CD14-positive monocyte (primary cell): ENCODE results near the gene DGCR8. TPM values are rescaled to one million over a fixed set of nuclear protein-coding genes. Genes with fewer than 3 reads are reported as not detected.

Experiments
- DNase-seq, 3 donors: peaks; one replicate each; pipeline ENCODE4 v3.0.0-alpha.2; 2011 to 2022
- H2AFZ ChIP-seq: 2 replicates; pipeline ENCODE4 v1.6.0; 2012; ENCODE audit warnings: mild to moderate bottlenecking, low read depth, low read length, inconsistent platforms; ENCODE audit not compliant: insufficient read depth, poor library complexity, severe bottlenecking
- H3K27ac ChIP-seq, 2 donors: 1 replicate in 1 of 2; 2 replicates in 1 of 2; pipeline ENCODE4 v1.5.1; 2012 to 2013; ENCODE audit warnings: low read length in 2 of 2, control low read depth in 1 of 2, inconsistent platforms in 1 of 2, low read depth in 1 of 2, mild to moderate bottlenecking in 1 of 2
- H3K27me3 ChIP-seq, 2 donors: one replicate each; pipeline versions ENCODE4 v1.6.0 to v1.6.1; 2011 to 2013; ENCODE audit warnings: low read length in 2 of 2; ENCODE audit not compliant: control insufficient read depth in 2 of 2, insufficient read depth in 2 of 2
- H3K36me3 ChIP-seq, 2 donors: replicated peaks in 1 of 2; 1 replicate in 1 of 2; 2 replicates in 1 of 2; pipeline versions ENCODE4 v1.5.1 to v1.6.1; 2012 to 2013; ENCODE audit warnings: low read length in 2 of 2, control low read depth in 1 of 2, inconsistent platforms in 1 of 2, mild to moderate bottlenecking in 1 of 2; ENCODE audit not compliant: insufficient read depth in 2 of 2, control insufficient read depth in 1 of 2
- H3K4me1 ChIP-seq, 2 donors: 1 replicate in 1 of 2; 2 replicates in 1 of 2; pipeline versions ENCODE4 v1.5.1 to v1.6.1; 2012 to 2013; ENCODE audit warnings: low read length in 2 of 2, control low read depth in 1 of 2, inconsistent platforms in 1 of 2, mild to moderate bottlenecking in 1 of 2, moderate library complexity in 1 of 2; ENCODE audit not compliant: insufficient read depth in 2 of 2, control insufficient read depth in 1 of 2
- H3K4me2 ChIP-seq: replicated peaks from 2 replicates; pipeline ENCODE3; 2012; ENCODE audit warnings: low read length, moderate library complexity, mild to moderate bottlenecking; ENCODE audit not compliant: poor library complexity, severe bottlenecking; ENCODE audit errors: extremely low read depth
- H3K4me3 ChIP-seq, 3 experiments: fragments of 200-600 bp in 1 of 3; sonication (generic) in 1 of 3; replicated peaks in 1 of 3; 1 replicate in 2 of 3; 2 replicates in 1 of 3; pipeline ENCODE4 v1.5.1; 2011 to 2013; ENCODE audit warnings: low read length in 3 of 3, mild to moderate bottlenecking in 3 of 3, control low read depth in 2 of 3, low read depth in 2 of 3, inconsistent platforms in 1 of 3, moderate library complexity in 1 of 3
- H3K79me2 ChIP-seq: 2 replicates; pipeline ENCODE4 v1.6.0; 2012; ENCODE audit warnings: mild to moderate bottlenecking, control low read depth, inconsistent platforms, low read length, moderate library complexity; ENCODE audit not compliant: insufficient read depth
- H3K9ac ChIP-seq: 2 replicates; pipeline ENCODE4 v1.6.0; 2017; ENCODE audit warnings: low read length, mild to moderate bottlenecking; ENCODE audit not compliant: insufficient read depth, poor library complexity, severe bottlenecking
- H3K9me3 ChIP-seq, 2 donors: replicated peaks in 1 of 2; 1 replicate in 1 of 2; 2 replicates in 1 of 2; pipeline versions ENCODE4 v1.5.1 to v1.6.1; 2012 to 2013; ENCODE audit warnings: low read length in 2 of 2, control low read depth in 1 of 2; ENCODE audit not compliant: control insufficient read depth in 1 of 2, insufficient read depth in 1 of 2
- H4K20me1 ChIP-seq: 2 replicates; pipeline ENCODE4 v1.6.0; 2012; ENCODE audit warnings: mild to moderate bottlenecking, low read length, control low read depth, moderate library complexity; ENCODE audit not compliant: insufficient read depth
- H3K27ac Mint-ChIP-seq, 7 donors: one replicate each; pipeline ENCODE4 v1.8.0; 2020; ENCODE audit warnings: mild to moderate bottlenecking in 7 of 7, mixed read lengths in 7 of 7, moderate library complexity in 6 of 7, inconsistent platforms in 2 of 7
- H3K27me3 Mint-ChIP-seq, 3 donors: one replicate each; pipeline ENCODE4 v1.8.0; 2021 to 2022; ENCODE audit warnings: low read depth in 3 of 3, mild to moderate bottlenecking in 3 of 3, mixed read lengths in 3 of 3, moderate library complexity in 3 of 3, inconsistent platforms in 1 of 3
- H3K36me3 Mint-ChIP-seq, 2 donors: one replicate each; pipeline ENCODE4 v1.8.0; 2020; ENCODE audit warnings: mixed read lengths in 2 of 2, inconsistent platforms in 1 of 2, mild to moderate bottlenecking in 1 of 2
- H3K4me1 Mint-ChIP-seq: one replicate; pipeline ENCODE4 v1.8.0; 2020; ENCODE audit warnings: mild to moderate bottlenecking, mixed read lengths
- H3K4me3 Mint-ChIP-seq, 2 donors: one replicate each; pipeline ENCODE4 v1.8.0; 2020; ENCODE audit warnings: mild to moderate bottlenecking in 2 of 2, mixed read lengths in 2 of 2, moderate library complexity in 1 of 2
- H3K9me3 Mint-ChIP-seq, 7 donors: one replicate each; pipeline ENCODE4 v1.8.0; 2020 to 2022; ENCODE audit warnings: mixed read lengths in 7 of 7, mild to moderate bottlenecking in 6 of 7, moderate library complexity in 6 of 7, inconsistent platforms in 2 of 7
- CTCF ChIP-seq: fragments of 200-600 bp; IDR thresholded peaks from one replicate; pipeline ENCODE4 v1.8.0; 2022; ENCODE audit warnings: antibody characterized with exemption, mild to moderate bottlenecking
- WGBS: methylation state at CpG from one replicate; pipeline ENCODE4 v1.1.5; 2013; ENCODE audit warnings: missing lambda C conversion rate; ENCODE audit not compliant: insufficient coverage; 5-methylcytosine and 5-hydroxymethylcytosine counted together
- intact Hi-C, 2 donors: fragments of 100-400 bp; cut with micrococcal nuclease; formaldehyde crosslinking; loops; one replicate each; pipeline versions ENCODE4 v1.15.0 to v1.15.1; 2023
- polyA plus RNA-seq, 3 donors: library from polyadenylated mRNA; depleted of rRNA in 1 of 3; unstranded in 2 of 3; stranded (reverse) in 1 of 3; fragments of 300-500 nt in 2 of 3; fragments of >200 nt in 1 of 3; fragmentation: Illumina TruSeq in 2 of 3; gene quantifications; 1 replicate in 2 of 3; 2 replicates in 1 of 3; pipeline ENCODE4 v1.2.3, GENCODE V29; 2012 to 2021

Gene DGCR8
- polyA plus RNA-seq, 3 donors = 1.2 to 18.7 (median 1.4) TPM

GRCh38 chr22:20056696-20057386 lies 23.2 kb upstream of the DGCR8 start:
- Histone ChIP-seq H3K9ac (no peak overlapping the region), H3K4me1 (no peaks in the 10 kb centered on the region), H3K9me3 (no peaks in the 10 kb centered on the region), H3K36me3 (peaks cover 89 to 97% of the 10 kb centered on the region in 2 donors), H2AFZ (no peak overlapping the region), H3K27me3 (no peaks in the 10 kb centered on the region), H3K4me2 (no peak overlapping the region), H4K20me1 (peaks cover 77% of the 10 kb centered on the region), H3K27ac (no peak overlapping the region), H3K4me3 (no peak overlapping the region), H3K79me2 (no peaks in the 10 kb centered on the region)
- no peak overlapping the region for H3K27ac Mint-ChIP-seq
- no peak overlapping the region for H3K4me3 Mint-ChIP-seq
- DNase-seq = no peak
- no peaks in the 10 kb centered on the region for H3K4me1 Mint-ChIP-seq
- peaks cover 88 to 100% of the 10 kb centered on the region in 2 donors for H3K36me3 Mint-ChIP-seq
- no peak for TF ChIP-seq CTCF
- no peaks in the 10 kb centered on the region for H3K27me3 Mint-ChIP-seq
- 96% methylated on average over 15 of the region's 16 CpGs for WGBS
- no peaks in the 10 kb centered on the region for H3K9me3 Mint-ChIP-seq
- intact Hi-C loops = no loop called here

GRCh38 chr22:20057596-20058268 lies 22.3 kb upstream of the DGCR8 start:
- Mint-ChIP-seq H3K27ac (no peak overlapping the region), H3K4me1 (no peaks in the 10 kb centered on the region), H3K27me3 (no peaks in the 10 kb centered on the region), H3K4me3 (no peak overlapping the region), H3K9me3 (no peaks in the 10 kb centered on the region), H3K36me3 (peaks cover 84 to 100% of the 10 kb centered on the region in 2 donors)
- Histone ChIP-seq H4K20me1 (peaks cover 70% of the 10 kb centered on the region), H3K4me2 (no peak overlapping the region), H3K27ac (no peak overlapping the region), H3K79me2 (no peaks in the 10 kb centered on the region), H3K27me3 (no peaks in the 10 kb centered on the region), H3K36me3 (peaks cover 88 to 97% of the 10 kb centered on the region in 2 donors), H2AFZ (no peak overlapping the region), H3K9ac (no peak overlapping the region), H3K4me3 (no peak overlapping the region), H3K9me3 (no peaks in the 10 kb centered on the region), H3K4me1 (no peaks in the 10 kb centered on the region)
- WGBS = 96% methylated on average over 4 of the region's 13 CpGs
- TF ChIP-seq CTCF = no peak
- DNase-seq = no peak
- intact Hi-C loops = no loop called here
